CD4-positive, alpha-beta memory T cell (primary cell): ENCODE measurements around the gene ADCY6. TPM values are rescaled to one million over a fixed set of nuclear protein-coding genes. Genes with fewer than 3 reads are reported as not detected.

ENCODE experiments used
- CTCF ChIA-PET: fragments of 350-600 bp; sonication (Branson Sonifier 250); formaldehyde crosslinking; loops from one replicate; lab custom pipeline; 2021; ENCODE audit warnings: inconsistent platforms; ENCODE audit not compliant: partially characterized antibody; lab: Charles Lee
- POLR2A ChIA-PET: fragments of 350-600 bp; sonication (Branson Sonifier 250); formaldehyde crosslinking; loops from one replicate; lab custom pipeline; 2021; ENCODE audit not compliant: partially characterized antibody; lab: Charles Lee
- DNase-seq, 5 donors: peaks; one replicate each; pipeline versions ENCODE4 v3.0.0 to v3.0.0-alpha.2; 2020 to 2022; ENCODE audit warnings: mixed read lengths in 1 of 5
- H3K27ac ChIP-seq: one replicate; pipeline ENCODE4 v1.7.0; 2013; ENCODE audit warnings: low read depth, low read length
- H3K27me3 ChIP-seq: 2 replicates; pipeline ENCODE4 v1.7.0; 2013; ENCODE audit warnings: mild to moderate bottlenecking, low read length, moderate library complexity; ENCODE audit not compliant: insufficient read depth
- H3K36me3 ChIP-seq: 2 replicates; pipeline ENCODE4 v1.7.0; 2013; ENCODE audit warnings: mild to moderate bottlenecking, low read length, moderate library complexity; ENCODE audit not compliant: insufficient read depth
- H3K4me1 ChIP-seq: 2 replicates; pipeline ENCODE4 v1.7.0; 2013; ENCODE audit warnings: mild to moderate bottlenecking, low read length, moderate library complexity; ENCODE audit not compliant: insufficient read depth
- H3K4me3 ChIP-seq, 2 donors: one replicate each; pipeline ENCODE4 v1.7.0; 2013; ENCODE audit warnings: low read length in 2 of 2, mild to moderate bottlenecking in 1 of 2
- H3K9me3 ChIP-seq, 2 donors: one replicate each; pipeline ENCODE4 v1.7.0; 2013; ENCODE audit warnings: low read length in 2 of 2, control low read depth in 1 of 2; ENCODE audit not compliant: control insufficient read depth in 1 of 2
- H3K27ac Mint-ChIP-seq, 7 donors: one replicate each; pipeline ENCODE4 v1.8.0; 2020 to 2021; ENCODE audit warnings: mixed read lengths in 7 of 7, mild to moderate bottlenecking in 6 of 7, inconsistent platforms in 3 of 7, moderate library complexity in 3 of 7
- H3K27me3 Mint-ChIP-seq, 2 donors: one replicate each; pipeline ENCODE4 v1.8.0; 2020 to 2021; ENCODE audit warnings: mixed read lengths in 2 of 2
- H3K36me3 Mint-ChIP-seq, 2 donors: one replicate each; pipeline ENCODE4 v1.8.0; 2020 to 2021; ENCODE audit warnings: mixed read lengths in 2 of 2, inconsistent platforms in 1 of 2, mild to moderate bottlenecking in 1 of 2
- H3K4me1 Mint-ChIP-seq, 4 donors: one replicate each; pipeline ENCODE4 v1.8.0; 2020 to 2021; ENCODE audit warnings: mixed read lengths in 4 of 4, mild to moderate bottlenecking in 1 of 4
- H3K4me3 Mint-ChIP-seq, 8 donors: one replicate each; pipeline ENCODE4 v1.8.0; 2020 to 2021; ENCODE audit warnings: mixed read lengths in 8 of 8, mild to moderate bottlenecking in 7 of 8, moderate library complexity in 6 of 8, inconsistent platforms in 3 of 8
- H3K9me3 Mint-ChIP-seq, 8 donors: one replicate each; pipeline ENCODE4 v1.8.0; 2020 to 2021; ENCODE audit warnings: mixed read lengths in 8 of 8, mild to moderate bottlenecking in 5 of 8, inconsistent platforms in 3 of 8, moderate library complexity in 1 of 8
- intact Hi-C: fragments of 100-400 bp; cut with micrococcal nuclease; formaldehyde crosslinking; loops from one replicate; pipeline ENCODE4 v1.15.1; 2023
- polyA plus RNA-seq, 2 donors: library from polyadenylated mRNA; unstranded; fragments of 300-500 nt; fragmentation: Illumina TruSeq; gene quantifications; one replicate each; pipeline ENCODE4 v1.2.3, GENCODE V29; 2021
- total RNA-seq, 2 experiments: library from RNA; stranded (reverse); gene quantifications; one replicate each; pipeline ENCODE4 v1.2.3, GENCODE V29; 2021

Gene ADCY6
- total and polyA plus RNA-seq, 4 experiments from 2014 or later: not detected

DNA sequence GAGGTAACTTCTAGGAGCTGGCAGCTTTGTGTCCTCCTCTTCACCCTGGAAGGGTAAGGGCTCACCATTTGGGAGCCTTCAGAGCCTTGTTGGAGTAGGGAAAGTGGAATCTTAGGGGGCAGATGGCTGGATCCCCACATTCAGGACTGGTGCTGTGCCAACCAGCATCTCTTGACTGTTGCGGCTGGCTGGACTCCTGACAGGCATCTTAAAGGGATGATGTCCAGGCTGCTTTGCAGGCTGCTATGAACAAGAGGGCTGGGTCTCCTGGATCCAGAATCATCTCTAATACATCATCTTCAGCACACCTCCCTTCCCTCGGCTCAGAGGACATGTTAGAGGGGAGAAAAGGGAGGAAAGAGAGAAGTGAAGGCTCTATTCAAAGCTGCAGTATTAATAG, 33.8 kb upstream of the ADCY6 start:
- peak overlapping the region in 1 of 8 donors; percentile 45 for H3K4me3 Mint-ChIP-seq
- H3K4me1 ChIP-seq: peaks cover 12% of the 10 kb centered on the region
- ChIA-PET POLR2A (interaction anchor here (2.0 kb wide), 1 partner anchor 9 kb away, joined by 9 read pairs; no protein-coding TSS in a partner anchor), CTCF (interaction anchor here (0.9 to 6.7 kb wide), 3 partner anchors 8 to 919 kb away, joined by 3 to 40 read pairs (median 5); partner anchors contain the start of genes DDX23 and TMBIM6)
- H3K27ac Mint-ChIP-seq: peak overlapping the region in 2 of 7 donors; percentile 49 to 73
- intact Hi-C loops: no loop called here
- H3K36me3 Mint-ChIP-seq: peaks cover 0 to 2% of the 10 kb centered on the region in 2 donors
- no peak for DNase-seq
- H3K36me3 ChIP-seq: no peaks in the 10 kb centered on the region
- H3K4me3 ChIP-seq: no peak overlapping the region
- no peaks in the 10 kb centered on the region for H3K9me3 Mint-ChIP-seq
- H3K27me3 Mint-ChIP-seq: no peaks in the 10 kb centered on the region
- H3K4me1 Mint-ChIP-seq: peaks cover 10 to 48% (median 15%) of the 10 kb centered on the region in 4 donors
- H3K9me3 ChIP-seq: no peaks in the 10 kb centered on the region
- H3K27ac ChIP-seq: no peak overlapping the region
- no peaks in the 10 kb centered on the region for H3K27me3 ChIP-seq

DNA sequence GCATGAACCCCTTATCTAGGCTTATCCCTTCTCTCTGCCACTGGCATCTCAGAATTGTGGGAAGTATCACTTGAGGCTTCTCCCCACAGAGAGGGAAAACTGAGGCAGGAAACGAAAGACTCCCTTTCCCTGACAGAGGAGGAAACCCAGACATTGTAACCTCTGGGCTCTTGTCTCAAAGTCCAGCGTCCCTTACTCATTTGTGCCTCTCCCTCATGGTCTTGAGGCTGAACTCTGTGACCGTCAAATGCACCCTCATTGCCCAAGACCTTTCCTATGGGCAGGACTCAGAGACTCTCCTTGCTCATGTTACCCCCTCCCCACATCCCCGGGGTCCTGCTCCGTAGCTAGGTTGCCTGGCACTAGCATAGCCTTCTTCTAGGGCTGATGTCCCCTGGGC, 33.2 kb upstream of the ADCY6 start:
- H3K36me3 ChIP-seq: no peaks in the 10 kb centered on the region
- ChIA-PET POLR2A (no interaction called here), CTCF (no interaction called here)
- no peak overlapping the region for H3K4me3 ChIP-seq
- H3K9me3 ChIP-seq: no peaks in the 10 kb centered on the region
- Mint-ChIP-seq H3K4me3 (no peak overlapping the region), H3K4me1 (peaks cover 15 to 54% (median 20%) of the 10 kb centered on the region in 4 donors), H3K36me3 (peaks cover 0 to 2% of the 10 kb centered on the region in 2 donors), H3K27ac (peak overlapping the region in 3 of 7 donors; percentile 49 to 73 (median 64)), H3K27me3 (no peaks in the 10 kb centered on the region), H3K9me3 (no peaks in the 10 kb centered on the region)
- H3K27me3 ChIP-seq: no peaks in the 10 kb centered on the region
- H3K4me1 ChIP-seq: peaks cover 18% of the 10 kb centered on the region
- no peak for DNase-seq
- intact Hi-C loops: no loop called here
- no peak overlapping the region for H3K27ac ChIP-seq

- H3K9me3 Mint-ChIP-seq: no peaks in the 10 kb centered on the region
- H3K27ac Mint-ChIP-seq: peak overlapping the region in 4 of 7 donors; percentile 41 to 77 (median 60)
- no peak for DNase-seq
- H3K36me3 ChIP-seq: no peaks in the 10 kb centered on the region
- CTCF ChIA-PET: interaction anchor here (0.8 to 3.5 kb wide), 7 partner anchors 8 to 177 kb away, joined by 3 to 19 read pairs (median 5); partner anchors contain the start of gene DDX23
- no peaks in the 10 kb centered on the region for H3K36me3 Mint-ChIP-seq
- intact Hi-C loops: loop anchor here (1.0 kb wide), 2 partner anchors 32 to 70 kb away; partner anchors contain the start of gene DDX23
- H3K27me3 ChIP-seq: no peaks in the 10 kb centered on the region
- peaks cover 25 to 65% (median 34%) of the 10 kb centered on the region in 4 donors for H3K4me1 Mint-ChIP-seq
- peak overlapping the region in 4 of 8 donors; percentile 56 to 93 (median 71) for H3K4me3 Mint-ChIP-seq
- H3K4me1 ChIP-seq: peaks cover 36% of the 10 kb centered on the region
- no peaks in the 10 kb centered on the region for H3K27me3 Mint-ChIP-seq
- no peaks in the 10 kb centered on the region for H3K9me3 ChIP-seq
- H3K27ac ChIP-seq: no peak overlapping the region
- no peak overlapping the region for H3K4me3 ChIP-seq
- POLR2A ChIA-PET: interaction anchor here (0.7 to 2.1 kb wide), 2 partner anchors 32 to 921 kb away, joined by 3 to 10 read pairs; partner anchors contain the start of genes DDX23 and TMBIM6
Observed at GRCh38 chr12:48819986-48820725, 31.3 kb upstream of the ADCY6 start.

DNA sequence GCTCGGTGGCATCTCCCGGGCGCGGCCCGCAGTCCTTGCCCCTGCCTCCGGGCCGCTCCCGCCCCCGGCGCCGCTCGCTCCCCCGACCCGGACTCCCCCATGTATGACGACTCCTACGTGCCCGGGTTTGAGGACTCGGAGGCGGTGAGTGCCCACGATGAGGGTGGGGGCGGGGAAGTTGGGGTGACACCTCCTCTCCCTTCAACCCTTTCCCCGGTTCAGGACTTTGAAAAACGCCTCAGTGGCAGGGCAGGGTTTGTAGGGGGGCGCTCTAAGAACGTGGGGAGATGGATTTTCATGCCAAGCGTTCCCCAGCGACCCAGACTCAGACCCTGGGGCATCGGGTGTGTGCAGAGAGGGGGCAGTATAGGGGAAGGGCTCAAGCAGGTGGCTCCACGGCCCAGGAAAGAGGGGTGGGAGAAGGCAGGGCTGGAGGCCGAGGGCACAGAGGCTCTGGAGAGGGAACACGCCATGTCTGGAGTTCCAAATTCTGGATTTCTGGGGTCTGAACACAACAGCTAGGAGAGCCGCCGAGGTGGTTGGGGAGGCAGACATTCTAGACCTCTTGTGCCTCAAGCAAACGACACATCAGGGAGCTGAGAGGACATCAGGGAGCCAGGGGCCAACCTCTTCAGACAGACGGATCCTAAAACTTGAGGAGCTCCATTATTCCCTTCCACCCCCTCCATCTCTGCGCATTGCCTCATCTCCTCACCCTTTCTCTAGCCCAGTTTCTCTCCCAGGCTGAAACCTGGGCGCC, 30.1 kb upstream of the ADCY6 start:
- ChIA-PET POLR2A (interaction anchor here (0.7 to 2.1 kb wide), 2 partner anchors 33 to 922 kb away, joined by 3 to 10 read pairs; partner anchors contain the start of genes DDX23 and TMBIM6), CTCF (interaction anchor here (0.8 to 3.5 kb wide), 11 partner anchors 9 to 178 kb away, joined by 3 to 19 read pairs (median 4); partner anchors contain the start of gene DDX23)
- peak overlapping the region in 1 of 2 donors; percentile 66 for H3K4me3 ChIP-seq

GRCh38 chr12:48817873-48818830, 29.3 kb upstream of the ADCY6 start, which contains the start of gene CACNB3:
Gene CACNB3 (plus strand): TSS chr12:48818496. CDS start chr12:48818930, 434 bp downstream.
- Histone ChIP-seq H3K9me3 (no peaks in the 10 kb centered on the region), H3K27ac (peak within 1 kb of the TSS; percentile 37), H3K4me1 (peaks cover 37% of the 10 kb centered on the region), H3K4me3 (peak within 1 kb of the TSS; percentile 28 to 66), H3K27me3 (no peaks in the 10 kb centered on the region), H3K36me3 (no peaks in the 10 kb centered on the region)
- Mint-ChIP-seq H3K4me1 (peaks cover 20 to 65% (median 31%) of the 10 kb centered on the region in 4 donors), H3K36me3 (no peaks in the 10 kb centered on the region), H3K9me3 (no peaks in the 10 kb centered on the region), H3K27ac (peak within 1 kb of the TSS; percentile 77 to 94 (median 87)), H3K4me3 (peak within 1 kb of the TSS; percentile 85 to 94 (median 93)), H3K27me3 (no peaks in the 10 kb centered on the region)
- ChIA-PET CTCF (interaction anchor here (0.9 to 6.4 kb wide), 9 partner anchors 10 to 179 kb away, joined by 3 to 53 read pairs (median 4); partner anchors contain the start of gene DDX23), POLR2A (interaction anchor here (0.7 to 4.0 kb wide), 3 partner anchors 34 to 107 kb away, joined by 3 to 33 read pairs (median 10); partner anchors contain the start of genes DDX23 and FKBP11)
- intact Hi-C loops: no loop called here
- DNase-seq: peak; percentile 76 to 86 (median 78)

More for the DNA sequence above, 30.1 kb upstream of the ADCY6 start:
- peak in 4 of 5 donors; percentile 42 to 65 (median 45) for DNase-seq
- Mint-ChIP-seq H3K9me3 (no peaks in the 10 kb centered on the region), H3K27ac (peak overlapping the region; percentile 52 to 93 (median 85)), H3K27me3 (no peaks in the 10 kb centered on the region), H3K4me3 (peak overlapping the region; percentile 82 to 93 (median 91)), H3K4me1 (peaks cover 22 to 66% (median 31%) of the 10 kb centered on the region in 4 donors), H3K36me3 (no peaks in the 10 kb centered on the region)
- Histone ChIP-seq H3K9me3 (no peaks in the 10 kb centered on the region), H3K27me3 (no peaks in the 10 kb centered on the region), H3K27ac (no peak overlapping the region), H3K4me1 (peaks cover 39% of the 10 kb centered on the region), H3K36me3 (no peaks in the 10 kb centered on the region)
- intact Hi-C loops: loop anchor here (1.0 kb wide), 2 partner anchors 33 to 71 kb away; partner anchors contain the start of gene DDX23
